ENCODE data around the gene WNT7B.

Gene WNT7B

GRCh38 chr22:45952151-45952550 lies 24.8 kb downstream of the WNT7B start:
- H3K4me3 ChIP-seq (ENCODE audit: low read length) = no peak overlapping the region
- no peaks in the 10 kb centered on the region for H3F3A ChIP-seq (ENCODE audit: insufficient read depth, low read length)
- H3K27me3 ChIP-seq (replicated peaks; ENCODE audit: insufficient read depth, low read length) = peaks cover 95% of the 10 kb centered on the region
- no peaks in the 10 kb centered on the region for H4K20me1 ChIP-seq (ENCODE audit: insufficient read depth, low read length)
- no peak for TF ChIP-seq CTCF (IDR thresholded peaks at IDR 0.05; ENCODE audit: low read length)
- H3K9me3 ChIP-seq (replicated peaks; ENCODE audit: insufficient read depth, low read length) = no peaks in the 10 kb centered on the region
- H3K4me1 ChIP-seq (ENCODE audit: low read length) = no peaks in the 10 kb centered on the region
- H3K27ac ChIP-seq (ENCODE audit: low read length) = no peak overlapping the region
- H3K36me3 ChIP-seq (replicated peaks; ENCODE audit: insufficient read depth, low read length) = no peaks in the 10 kb centered on the region
- H3K4me2 ChIP-seq (ENCODE audit: low read depth, low read length) = no peak overlapping the region
- H3K9me2 ChIP-seq (replicated peaks; ENCODE audit: insufficient read depth, low read length) = no peaks in the 10 kb centered on the region
- no peak overlapping the region for H2AFZ ChIP-seq (ENCODE audit: low read length)
- no peak for DNase-seq
- H3K9ac ChIP-seq (ENCODE audit: low read length) = no peak overlapping the region
- no peaks in the 10 kb centered on the region for H3K79me2 ChIP-seq (ENCODE audit: low read length)

- no peak overlapping the region for H2AFZ ChIP-seq (ENCODE audit: low read length)
- TF ChIP-seq EZH2 (optimal IDR thresholded peaks at IDR 0.05; ENCODE audit: low read depth, low read length) (no peak), EZH2phosphoT487 (IDR thresholded peaks at IDR 0.05; ENCODE audit: low read length) (no peak)
These were observed 27.1 kb downstream of the WNT7B start for GRCh38 chr22:45949891-45950290.

GRCh38 chr22:45949258-45949870 lies 27.6 kb downstream of the WNT7B start:
- Histone ChIP-seq H3K4me2 (ENCODE audit: low read depth, low read length) (no peak overlapping the region), H3K36me3 (replicated peaks; ENCODE audit: insufficient read depth, low read length) (no peaks in the 10 kb centered on the region), H3K4me3 (ENCODE audit: low read length) (no peak overlapping the region), H3K9me2 (replicated peaks; ENCODE audit: insufficient read depth, low read length) (no peaks in the 10 kb centered on the region), H3K27ac (ENCODE audit: low read length) (no peak overlapping the region), H4K20me1 (ENCODE audit: insufficient read depth, low read length) (no peaks in the 10 kb centered on the region), H3K9me3 (replicated peaks; ENCODE audit: insufficient read depth, low read length) (no peaks in the 10 kb centered on the region), H3F3A (ENCODE audit: insufficient read depth, low read length) (no peaks in the 10 kb centered on the region), H3K9ac (ENCODE audit: low read length) (no peak overlapping the region), H3K79me2 (ENCODE audit: low read length) (no peaks in the 10 kb centered on the region), H2AFZ (ENCODE audit: low read length) (no peak overlapping the region), H3K27me3 (replicated peaks; ENCODE audit: insufficient read depth, low read length) (peaks cover 96% of the 10 kb centered on the region), H3K4me1 (ENCODE audit: low read length) (no peaks in the 10 kb centered on the region)
- no peak for TF ChIP-seq EZH2phosphoT487 (IDR thresholded peaks at IDR 0.05; ENCODE audit: low read length)
- no peak for TF ChIP-seq CTCF (IDR thresholded peaks at IDR 0.05; ENCODE audit: low read length)
- TF ChIP-seq EZH2 (optimal IDR thresholded peaks at IDR 0.05; ENCODE audit: low read depth, low read length) = no peak
- DNase-seq = no peak

More at GRCh38 chr22:45949891-45950290, 27.1 kb downstream of the WNT7B start:
- Histone ChIP-seq H3K9me3 (replicated peaks; ENCODE audit: insufficient read depth, low read length) (no peaks in the 10 kb centered on the region), H3K4me1 (ENCODE audit: low read length) (no peaks in the 10 kb centered on the region), H3K4me2 (ENCODE audit: low read depth, low read length) (no peak overlapping the region), H3K4me3 (ENCODE audit: low read length) (no peak overlapping the region), H3K79me2 (ENCODE audit: low read length) (no peaks in the 10 kb centered on the region), H3F3A (ENCODE audit: insufficient read depth, low read length) (no peaks in the 10 kb centered on the region), H3K27ac (ENCODE audit: low read length) (no peak overlapping the region), H3K27me3 (replicated peaks; ENCODE audit: insufficient read depth, low read length) (peaks cover 96% of the 10 kb centered on the region), H3K36me3 (replicated peaks; ENCODE audit: insufficient read depth, low read length) (no peaks in the 10 kb centered on the region), H4K20me1 (ENCODE audit: insufficient read depth, low read length) (no peaks in the 10 kb centered on the region), H3K9me2 (replicated peaks; ENCODE audit: insufficient read depth, low read length) (no peaks in the 10 kb centered on the region), H3K9ac (ENCODE audit: low read length) (no peak overlapping the region)
- no peak for DNase-seq

GRCh38 chr22:45948081-45948648 lies 28.8 kb downstream of the WNT7B start:
- no peak for TF ChIP-seq CTCF (IDR thresholded peaks at IDR 0.05; ENCODE audit: low read length)
- no peak for TF ChIP-seq EZH2phosphoT487 (IDR thresholded peaks at IDR 0.05; ENCODE audit: low read length)
- no peak for TF ChIP-seq EZH2 (optimal IDR thresholded peaks at IDR 0.05; ENCODE audit: low read depth, low read length)
- Histone ChIP-seq H3K27me3 (replicated peaks; ENCODE audit: insufficient read depth, low read length) (peaks cover 96% of the 10 kb centered on the region), H4K20me1 (ENCODE audit: insufficient read depth, low read length) (no peaks in the 10 kb centered on the region), H3K27ac (ENCODE audit: low read length) (no peak overlapping the region), H3F3A (ENCODE audit: insufficient read depth, low read length) (no peaks in the 10 kb centered on the region), H3K9me3 (replicated peaks; ENCODE audit: insufficient read depth, low read length) (no peaks in the 10 kb centered on the region), H3K36me3 (replicated peaks; ENCODE audit: insufficient read depth, low read length) (no peaks in the 10 kb centered on the region), H2AFZ (ENCODE audit: low read length) (no peak overlapping the region), H3K9me2 (replicated peaks; ENCODE audit: insufficient read depth, low read length) (no peaks in the 10 kb centered on the region), H3K4me3 (ENCODE audit: low read length) (no peak overlapping the region), H3K9ac (ENCODE audit: low read length) (no peak overlapping the region), H3K79me2 (ENCODE audit: low read length) (no peaks in the 10 kb centered on the region), H3K4me1 (ENCODE audit: low read length) (no peaks in the 10 kb centered on the region), H3K4me2 (ENCODE audit: low read depth, low read length) (no peak overlapping the region)
- DNase-seq = no peak

All from MM.1S (cell line).